GM23338 (cell line): ENCODE results near the gene LLGL1. TPM values are rescaled to one million over a fixed set of nuclear protein-coding genes. Genes with fewer than 3 reads are reported as not detected.

Source experiments
- ATAC-seq: fragments of 200-7000 bp; cut with Tn5 transposase; 3 replicates; pipeline ENCODE4 v1.9.1; 2020
- DNase-seq: peaks from one replicate; pipeline ENCODE4 v3.0.0-alpha.2; 2015; ENCODE audit warnings: low spot score
- H2AFZ ChIP-seq: fragments of 200-600 bp; sonication (generic); 2 replicates; pipeline ENCODE4 v1.8.0; 2016; ENCODE audit warnings: antibody characterized with exemption, mild to moderate bottlenecking, moderate library complexity
- H3F3A ChIP-seq: fragments of 200-600 bp; sonication (generic); replicated peaks from 2 replicates; pipeline ENCODE4 v1.8.0; 2017; ENCODE audit warnings: antibody characterized with exemption, mixed run types, low read depth
- H3K27ac ChIP-seq: fragments of 200-600 bp; sonication (generic); 2 replicates; pipeline ENCODE4 v1.6.1; 2016; ENCODE audit warnings: low read depth
- H3K27me3 ChIP-seq: fragments of 200-600 bp; sonication (generic); 2 replicates; pipeline ENCODE4 v1.8.0; 2016; ENCODE audit warnings: mild to moderate bottlenecking, mixed run types, moderate library complexity; ENCODE audit not compliant: insufficient read depth
- H3K36me3 ChIP-seq: fragments of 200-600 bp; sonication (generic); 2 replicates; pipeline ENCODE4 v1.8.0; 2016; ENCODE audit warnings: mild to moderate bottlenecking; ENCODE audit not compliant: insufficient read depth
- H3K4me1 ChIP-seq: fragments of 200-600 bp; sonication (generic); 2 replicates; pipeline ENCODE4 v1.8.0; 2016; ENCODE audit warnings: mild to moderate bottlenecking, moderate library complexity; ENCODE audit not compliant: insufficient read depth
- H3K4me2 ChIP-seq: fragments of 200-600 bp; sonication (generic); 2 replicates; pipeline ENCODE4 v1.7.1; 2017; ENCODE audit warnings: mixed run types
- H3K4me3 ChIP-seq: fragments of 200-600 bp; sonication (generic); 2 replicates; pipeline ENCODE4 v1.6.1; 2016; ENCODE audit warnings: mixed run types
- H3K79me2 ChIP-seq: fragments of 200-600 bp; sonication (generic); replicated peaks from 2 replicates; pipeline ENCODE4 v1.8.0; 2017; ENCODE audit warnings: mild to moderate bottlenecking; ENCODE audit not compliant: insufficient read depth
- H3K9me2 ChIP-seq: fragments of 200-600 bp; sonication (generic); 2 replicates; pipeline ENCODE4 v1.8.0; 2017; ENCODE audit not compliant: insufficient read depth
- H4K20me1 ChIP-seq: fragments of 200-600 bp; sonication (generic); replicated peaks from 2 replicates; pipeline ENCODE4 v1.8.0; 2017; ENCODE audit warnings: mild to moderate bottlenecking; ENCODE audit not compliant: insufficient read depth
- H3K27ac Mint-ChIP-seq: 2 replicates; pipeline ENCODE4 v1.8.0; 2020; ENCODE audit warnings: inconsistent platforms, mild to moderate bottlenecking, moderate library complexity, mixed read lengths
- H3K27me3 Mint-ChIP-seq: 3 replicates; pipeline ENCODE4 v1.8.0; 2022; ENCODE audit warnings: low read depth, mild to moderate bottlenecking, moderate library complexity, mixed read lengths, inconsistent platforms; ENCODE audit not compliant: insufficient read depth, poor library complexity
- H3K36me3 Mint-ChIP-seq: 3 replicates; pipeline ENCODE4 v1.8.0; 2021; ENCODE audit warnings: low read depth, mild to moderate bottlenecking, inconsistent platforms, moderate library complexity, mixed read lengths
- H3K4me1 Mint-ChIP-seq: 3 replicates; pipeline ENCODE4 v1.8.0; 2020; ENCODE audit warnings: mild to moderate bottlenecking, inconsistent platforms, mixed read lengths
- H3K4me3 Mint-ChIP-seq: 3 replicates; pipeline ENCODE4 v1.8.0; 2021; ENCODE audit warnings: moderate library complexity, mild to moderate bottlenecking, inconsistent platforms, mixed read lengths
- H3K9me3 Mint-ChIP-seq: 3 replicates; pipeline ENCODE4 v1.8.0; 2020; ENCODE audit warnings: moderate library complexity, mild to moderate bottlenecking, inconsistent platforms, mixed read lengths
- CREB1 ChIP-seq: fragments of 250-450 bp; sonication (Bioruptor Pico); IDR thresholded peaks from 2 replicates; pipeline ENCODE4 v1.5.0; 2020; ENCODE audit warnings: low read depth, mild to moderate bottlenecking, moderate library complexity
- EZH2phosphoT487 ChIP-seq: fragments of 200-600 bp; sonication (generic); IDR thresholded peaks from one replicate; pipeline ENCODE4 v1.8.1; 2018; ENCODE audit warnings: antibody characterized with exemption; ENCODE audit not compliant: unreplicated experiment
- JUNB ChIP-seq: IDR thresholded peaks from one replicate; pipeline ENCODE4 v1.6.1; 2016; ENCODE audit warnings: antibody characterized with exemption; ENCODE audit not compliant: unreplicated experiment
- NANOG ChIP-seq: IDR thresholded peaks from 2 replicates; pipeline ENCODE4 v1.6.1; 2016; ENCODE audit warnings: antibody characterized with exemption, borderline replicate concordance
- POLR2AphosphoS5 ChIP-seq: IDR thresholded peaks from 2 replicates; pipeline ENCODE4 v1.6.1; 2016; ENCODE audit warnings: antibody characterized with exemption, low read depth
- STAT1 ChIP-seq: IDR thresholded peaks from one replicate; pipeline ENCODE4 v1.6.1; 2016; ENCODE audit warnings: antibody characterized with exemption; ENCODE audit not compliant: unreplicated experiment
- ZNF114 ChIP-seq: fragments of 250-450 bp; sonication (Bioruptor Pico); IDR thresholded peaks from 2 replicates; pipeline ENCODE4 v1.5.0; 2020; ENCODE audit warnings: mild to moderate bottlenecking, moderate library complexity
- polyA plus RNA-seq: library from polyadenylated mRNA; unstranded; fragments of >200 nt; fragmentation: Nextera tagmentation; extraction: Ambion mirVana; gene quantifications from 2 replicates; pipeline ENCODE4 v1.2.1, GENCODE V29; 2016
- total RNA-seq: library from RNA; depleted of rRNA; stranded (reverse); fragments of >200 nt; shearing (Covaris generic); gene quantifications from 2 replicates; pipeline ENCODE4 v1.2.3, GENCODE V29; 2014
- TF ChIP-seq, protein P1 (sequence below), 2 experiments: fragments of 200-600 bp in 1 of 2; sonication (generic) in 1 of 2; conservative IDR thresholded peaks; 2 replicates each; pipeline versions ENCODE4 v1.5.1 to v1.6.1; 2016 to 2017; ENCODE audit warnings: antibody characterized with exemption in 2 of 2, low read depth in 2 of 2, mild to moderate bottlenecking in 2 of 2, moderate library complexity in 1 of 2
- TF ChIP-seq, protein P2 (sequence below): fragments of 250-450 bp; sonication (Bioruptor Pico); IDR thresholded peaks from 2 replicates; pipeline ENCODE4 v1.5.0; 2020; ENCODE audit warnings: mild to moderate bottlenecking, moderate library complexity
- TF ChIP-seq, protein P3 (sequence below): IDR thresholded peaks from 2 replicates; pipeline ENCODE4 v1.6.1; 2016; ENCODE audit warnings: antibody characterized with exemption

LLGL1 gene
- total and polyA plus RNA-seq, 2 experiments from 2014 or later, result 5.9 to 129 TPM

DNA sequence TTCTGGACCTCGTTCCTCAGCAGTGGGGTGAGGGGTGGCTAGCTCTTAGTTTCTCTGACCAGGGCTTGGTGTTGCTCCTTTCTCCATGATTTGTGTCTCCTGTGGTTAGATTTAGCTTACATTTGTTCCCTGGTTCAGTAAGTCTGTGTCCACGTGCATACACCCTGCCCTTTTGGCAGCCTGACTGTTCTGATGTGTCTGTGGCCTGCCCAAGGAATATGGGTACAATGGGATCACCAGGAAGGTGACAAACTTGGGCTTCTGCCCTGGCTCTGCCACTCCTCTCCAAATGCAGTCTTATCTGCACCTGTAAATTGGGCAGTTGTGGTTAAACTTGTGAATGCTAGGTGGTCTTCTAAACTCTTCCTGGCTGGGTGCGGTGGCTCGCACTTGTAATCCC lies 24.3 kb upstream of the LLGL1 start:
- peaks cover 3% of the 10 kb centered on the region for H3K27me3 Mint-ChIP-seq
- H3K27ac ChIP-seq, result no peak overlapping the region
- H3K36me3 ChIP-seq, result no peaks in the 10 kb centered on the region; the same call in 1 of the 2 replicates
- H3K4me2 ChIP-seq, result no peak overlapping the region
- H3K4me1 Mint-ChIP-seq, result peaks cover 4% of the 10 kb centered on the region; the same call in 2 of the 3 replicates
- no peaks in the 10 kb centered on the region for H3K9me2 ChIP-seq
- no peak overlapping the region for H3K4me3 ChIP-seq
- H3K79me2 ChIP-seq, result peaks cover 80% of the 10 kb centered on the region
- no peaks in the 10 kb centered on the region for H3K4me1 ChIP-seq
- no peak overlapping the region for H3K4me3 Mint-ChIP-seq
- no peaks in the 10 kb centered on the region for H3K27me3 ChIP-seq
- no peak overlapping the region for H3K27ac Mint-ChIP-seq
- peaks cover 30% of the 10 kb centered on the region for H3K36me3 Mint-ChIP-seq
- no peaks in the 10 kb centered on the region for H3F3A ChIP-seq
- DNase-seq, result no peak
- no peak for ATAC-seq
- H2AFZ ChIP-seq, result no peak overlapping the region
- no peaks in the 10 kb centered on the region for H3K9me3 Mint-ChIP-seq
- TF ChIP-seq NANOG, result no peak
- TF ChIP-seq, protein P1, sequence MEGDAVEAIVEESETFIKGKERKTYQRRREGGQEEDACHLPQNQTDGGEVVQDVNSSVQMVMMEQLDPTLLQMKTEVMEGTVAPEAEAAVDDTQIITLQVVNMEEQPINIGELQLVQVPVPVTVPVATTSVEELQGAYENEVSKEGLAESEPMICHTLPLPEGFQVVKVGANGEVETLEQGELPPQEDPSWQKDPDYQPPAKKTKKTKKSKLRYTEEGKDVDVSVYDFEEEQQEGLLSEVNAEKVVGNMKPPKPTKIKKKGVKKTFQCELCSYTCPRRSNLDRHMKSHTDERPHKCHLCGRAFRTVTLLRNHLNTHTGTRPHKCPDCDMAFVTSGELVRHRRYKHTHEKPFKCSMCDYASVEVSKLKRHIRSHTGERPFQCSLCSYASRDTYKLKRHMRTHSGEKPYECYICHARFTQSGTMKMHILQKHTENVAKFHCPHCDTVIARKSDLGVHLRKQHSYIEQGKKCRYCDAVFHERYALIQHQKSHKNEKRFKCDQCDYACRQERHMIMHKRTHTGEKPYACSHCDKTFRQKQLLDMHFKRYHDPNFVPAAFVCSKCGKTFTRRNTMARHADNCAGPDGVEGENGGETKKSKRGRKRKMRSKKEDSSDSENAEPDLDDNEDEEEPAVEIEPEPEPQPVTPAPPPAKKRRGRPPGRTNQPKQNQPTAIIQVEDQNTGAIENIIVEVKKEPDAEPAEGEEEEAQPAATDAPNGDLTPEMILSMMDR (conservative IDR thresholded peaks at IDR 0.05; ENCODE audit: low read depth in 2 of 2), result no peak
- TF ChIP-seq, protein P2, sequence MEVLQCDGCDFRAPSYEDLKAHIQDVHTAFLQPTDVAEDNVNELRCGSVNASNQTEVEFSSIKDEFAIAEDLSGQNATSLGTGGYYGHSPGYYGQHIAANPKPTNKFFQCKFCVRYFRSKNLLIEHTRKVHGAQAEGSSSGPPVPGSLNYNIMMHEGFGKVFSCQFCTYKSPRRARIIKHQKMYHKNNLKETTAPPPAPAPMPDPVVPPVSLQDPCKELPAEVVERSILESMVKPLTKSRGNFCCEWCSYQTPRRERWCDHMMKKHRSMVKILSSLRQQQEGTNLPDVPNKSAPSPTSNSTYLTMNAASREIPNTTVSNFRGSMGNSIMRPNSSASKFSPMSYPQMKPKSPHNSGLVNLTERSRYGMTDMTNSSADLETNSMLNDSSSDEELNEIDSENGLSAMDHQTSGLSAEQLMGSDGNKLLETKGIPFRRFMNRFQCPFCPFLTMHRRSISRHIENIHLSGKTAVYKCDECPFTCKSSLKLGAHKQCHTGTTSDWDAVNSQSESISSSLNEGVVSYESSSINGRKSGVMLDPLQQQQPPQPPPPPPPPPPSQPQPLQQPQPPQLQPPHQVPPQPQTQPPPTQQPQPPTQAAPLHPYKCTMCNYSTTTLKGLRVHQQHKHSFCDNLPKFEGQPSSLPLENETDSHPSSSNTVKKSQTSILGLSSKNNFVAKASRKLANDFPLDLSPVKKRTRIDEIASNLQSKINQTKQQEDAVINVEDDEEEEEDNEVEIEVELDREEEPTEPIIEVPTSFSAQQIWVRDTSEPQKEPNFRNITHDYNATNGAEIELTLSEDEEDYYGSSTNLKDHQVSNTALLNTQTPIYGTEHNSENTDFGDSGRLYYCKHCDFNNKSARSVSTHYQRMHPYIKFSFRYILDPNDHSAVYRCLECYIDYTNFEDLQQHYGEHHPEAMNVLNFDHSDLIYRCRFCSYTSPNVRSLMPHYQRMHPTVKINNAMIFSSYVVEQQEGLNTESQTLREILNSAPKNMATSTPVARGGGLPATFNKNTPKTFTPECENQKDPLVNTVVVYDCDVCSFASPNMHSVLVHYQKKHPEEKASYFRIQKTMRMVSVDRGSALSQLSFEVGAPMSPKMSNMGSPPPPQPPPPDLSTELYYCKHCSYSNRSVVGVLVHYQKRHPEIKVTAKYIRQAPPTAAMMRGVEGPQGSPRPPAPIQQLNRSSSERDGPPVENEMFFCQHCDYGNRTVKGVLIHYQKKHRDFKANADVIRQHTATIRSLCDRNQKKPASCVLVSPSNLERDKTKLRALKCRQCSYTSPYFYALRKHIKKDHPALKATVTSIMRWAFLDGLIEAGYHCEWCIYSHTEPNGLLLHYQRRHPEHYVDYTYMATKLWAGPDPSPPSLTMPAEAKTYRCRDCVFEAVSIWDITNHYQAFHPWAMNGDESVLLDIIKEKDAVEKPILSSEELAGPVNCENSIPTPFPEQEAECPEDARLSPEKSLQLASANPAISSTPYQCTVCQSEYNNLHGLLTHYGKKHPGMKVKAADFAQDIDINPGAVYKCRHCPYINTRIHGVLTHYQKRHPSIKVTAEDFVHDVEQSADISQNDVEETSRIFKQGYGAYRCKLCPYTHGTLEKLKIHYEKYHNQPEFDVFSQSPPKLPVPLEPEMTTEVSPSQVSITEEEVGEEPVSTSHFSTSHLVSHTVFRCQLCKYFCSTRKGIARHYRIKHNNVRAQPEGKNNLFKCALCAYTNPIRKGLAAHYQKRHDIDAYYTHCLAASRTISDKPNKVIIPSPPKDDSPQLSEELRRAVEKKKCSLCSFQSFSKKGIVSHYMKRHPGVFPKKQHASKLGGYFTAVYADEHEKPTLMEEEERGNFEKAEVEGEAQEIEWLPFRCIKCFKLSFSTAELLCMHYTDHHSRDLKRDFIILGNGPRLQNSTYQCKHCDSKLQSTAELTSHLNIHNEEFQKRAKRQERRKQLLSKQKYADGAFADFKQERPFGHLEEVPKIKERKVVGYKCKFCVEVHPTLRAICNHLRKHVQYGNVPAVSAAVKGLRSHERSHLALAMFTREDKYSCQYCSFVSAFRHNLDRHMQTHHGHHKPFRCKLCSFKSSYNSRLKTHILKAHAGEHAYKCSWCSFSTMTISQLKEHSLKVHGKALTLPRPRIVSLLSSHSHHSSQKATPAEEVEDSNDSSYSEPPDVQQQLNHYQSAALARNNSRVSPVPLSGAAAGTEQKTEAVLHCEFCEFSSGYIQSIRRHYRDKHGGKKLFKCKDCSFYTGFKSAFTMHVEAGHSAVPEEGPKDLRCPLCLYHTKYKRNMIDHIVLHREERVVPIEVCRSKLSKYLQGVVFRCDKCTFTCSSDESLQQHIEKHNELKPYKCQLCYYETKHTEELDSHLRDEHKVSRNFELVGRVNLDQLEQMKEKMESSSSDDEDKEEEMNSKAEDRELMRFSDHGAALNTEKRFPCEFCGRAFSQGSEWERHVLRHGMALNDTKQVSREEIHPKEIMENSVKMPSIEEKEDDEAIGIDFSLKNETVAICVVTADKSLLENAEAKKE, result no peak
- no peak for TF ChIP-seq CREB1 (CRISPR knock-in tag)
- TF ChIP-seq ZNF114, result no peak
- no peak for TF ChIP-seq STAT1
- no peak for TF ChIP-seq POLR2AphosphoS5
- TF ChIP-seq EZH2phosphoT487, result no peak
- TF ChIP-seq, protein P3, sequence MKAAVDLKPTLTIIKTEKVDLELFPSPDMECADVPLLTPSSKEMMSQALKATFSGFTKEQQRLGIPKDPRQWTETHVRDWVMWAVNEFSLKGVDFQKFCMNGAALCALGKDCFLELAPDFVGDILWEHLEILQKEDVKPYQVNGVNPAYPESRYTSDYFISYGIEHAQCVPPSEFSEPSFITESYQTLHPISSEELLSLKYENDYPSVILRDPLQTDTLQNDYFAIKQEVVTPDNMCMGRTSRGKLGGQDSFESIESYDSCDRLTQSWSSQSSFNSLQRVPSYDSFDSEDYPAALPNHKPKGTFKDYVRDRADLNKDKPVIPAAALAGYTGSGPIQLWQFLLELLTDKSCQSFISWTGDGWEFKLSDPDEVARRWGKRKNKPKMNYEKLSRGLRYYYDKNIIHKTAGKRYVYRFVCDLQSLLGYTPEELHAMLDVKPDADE, result no peak
- TF ChIP-seq JUNB, result no peak
- peaks cover 55% of the 10 kb centered on the region for H4K20me1 ChIP-seq
